ENCODE data around the gene PDIA2. TPM values are rescaled to one million over a fixed set of nuclear protein-coding genes. Genes with fewer than 3 reads are reported as not detected.
A peak's percentile ranks its signal among the peaks of the same experiment; 100 is the strongest.

PDIA2 gene
- total and polyA plus RNA-seq, 2 donors from 2014 or later = not detected

GRCh38 chr16:275786-276232, 7.2 kb upstream of the PDIA2 start, which contains the start of gene RGS11:
TSS of gene RGS11 (minus strand) at chr16:275944. CDS start at chr16:275911, 33 bp downstream.
- H3K9ac ChIP-seq (ENCODE audit: low read length in 3 of 3) = no peak within 1 kb of the TSS
- no peaks in the 10 kb centered on the region for H3K27me3 ChIP-seq (ENCODE audit: control insufficient read depth, insufficient read depth, low read length)
- no peaks in the 10 kb centered on the region for H3K4me1 ChIP-seq (ENCODE audit: control insufficient read depth in 2 of 3, insufficient read depth in 2 of 3, low read depth in 1 of 3, low read length in 3 of 3)
- FAIRE-seq = no peak
- no peak within 1 kb of the TSS for H3K4me3 ChIP-seq (ENCODE audit: low read length in 3 of 3)
- DNase-seq = peak in 1 of 5 donors; percentile 59
- no peak within 1 kb of the TSS for H3K27ac ChIP-seq (ENCODE audit: low read depth in 2 of 2, low read length in 2 of 2)
- no peaks in the 10 kb centered on the region for H3K9me3 ChIP-seq (ENCODE audit: control insufficient read depth in 2 of 3, insufficient read depth in 1 of 3, low read length in 3 of 3)
- no peaks in the 10 kb centered on the region for H3K36me3 ChIP-seq (ENCODE audit: control insufficient read depth in 2 of 3, insufficient read depth in 3 of 3, low read length in 3 of 3)
- no peak for TF ChIP-seq CTCF (IDR thresholded peaks at IDR 0.05; ENCODE audit: borderline replicate concordance, extremely low read depth, insufficient read depth)
- intact Hi-C loops (cut with DNase I) = no loop called here

- no peaks in the 10 kb centered on the region for H3K27me3 ChIP-seq (ENCODE audit: control insufficient read depth, insufficient read depth, low read length)
- no peak overlapping the region for H3K9ac ChIP-seq (ENCODE audit: low read length in 3 of 3)
- DNase-seq (peak in 3 of 5 donors; percentile 19 to 64 (median 55)), FAIRE-seq (no peak)
- H3K27ac ChIP-seq (ENCODE audit: low read depth in 2 of 2, low read length in 2 of 2) = no peak overlapping the region
- H3K4me3 ChIP-seq (ENCODE audit: low read length in 3 of 3) = no peak overlapping the region
- TF ChIP-seq CTCF (IDR thresholded peaks at IDR 0.05; ENCODE audit: borderline replicate concordance, extremely low read depth, insufficient read depth) = no peak
- intact Hi-C loops (cut with DNase I) = no loop called here
- no peaks in the 10 kb centered on the region for H3K4me1 ChIP-seq (ENCODE audit: control insufficient read depth in 2 of 3, insufficient read depth in 2 of 3, low read depth in 1 of 3, low read length in 3 of 3)
- no peaks in the 10 kb centered on the region for H3K36me3 ChIP-seq (ENCODE audit: control insufficient read depth in 2 of 3, insufficient read depth in 3 of 3, low read length in 3 of 3)
- H3K9me3 ChIP-seq (ENCODE audit: control insufficient read depth in 2 of 3, insufficient read depth in 1 of 3, low read length in 3 of 3) = no peaks in the 10 kb centered on the region
Measured at GRCh38 chr16:276426-277077, 6.4 kb upstream of the PDIA2 start.

- H3K27ac ChIP-seq (ENCODE audit: low read depth in 2 of 2, low read length in 2 of 2) = no peak overlapping the region
- H3K36me3 ChIP-seq (ENCODE audit: control insufficient read depth in 2 of 3, insufficient read depth in 3 of 3, low read length in 3 of 3) = no peaks in the 10 kb centered on the region
- H3K9me3 ChIP-seq (ENCODE audit: control insufficient read depth in 2 of 3, insufficient read depth in 1 of 3, low read length in 3 of 3) = no peaks in the 10 kb centered on the region
- H3K4me3 ChIP-seq (ENCODE audit: low read length in 3 of 3) = no peak overlapping the region
- no peak for TF ChIP-seq CTCF (IDR thresholded peaks at IDR 0.05; ENCODE audit: borderline replicate concordance, extremely low read depth, insufficient read depth)
- FAIRE-seq (no peak), DNase-seq (peak in 2 of 5 donors; percentile 57 to 66)
- no peaks in the 10 kb centered on the region for H3K4me1 ChIP-seq (ENCODE audit: control insufficient read depth in 2 of 3, insufficient read depth in 2 of 3, low read depth in 1 of 3, low read length in 3 of 3)
- H3K27me3 ChIP-seq (ENCODE audit: control insufficient read depth, insufficient read depth, low read length) = no peaks in the 10 kb centered on the region
- H3K9ac ChIP-seq (ENCODE audit: low read length in 3 of 3) = no peak overlapping the region
- intact Hi-C loops (cut with DNase I) = no loop called here
Measured at GRCh38 chr16:278863-279366, 4.0 kb upstream of the PDIA2 start.

All from kidney (tissue), 14 donors.